B cell (primary cell): ENCODE measurements around the gene DNAH3. TPM values are rescaled to one million over a fixed set of nuclear protein-coding genes. Genes with fewer than 3 reads are reported as not detected.

Source experiments
- ATAC-seq: fragments of 200-7000 bp; cut with Tn5 transposase; one replicate; pipeline ENCODE4 v1.10.0; 2021; ENCODE audit warnings: low read depth, mild to moderate bottlenecking, moderate number of reproducible peaks, moderate library complexity
- CTCF ChIA-PET: fragments of 350-600 bp; sonication (Branson Sonifier 250); formaldehyde crosslinking; loops from one replicate; lab custom pipeline; 2021; ENCODE audit warnings: antibody characterized with exemption, inconsistent platforms; lab: Charles Lee
- POLR2A ChIA-PET: fragments of 350-600 bp; sonication (Branson Sonifier 250); formaldehyde crosslinking; loops from one replicate; lab custom pipeline; 2021; ENCODE audit warnings: antibody characterized with exemption; lab: Charles Lee
- DNase-seq: peaks from one replicate; pipeline ENCODE4 v3.0.0; 2013
- H2AFZ ChIP-seq: 2 replicates; pipeline ENCODE4 v1.6.1; 2012; ENCODE audit warnings: mild to moderate bottlenecking, low read depth, low read length; ENCODE audit not compliant: insufficient read depth, poor library complexity, severe bottlenecking
- H3K27ac ChIP-seq, 2 donors: 1 replicate in 1 of 2; 2 replicates in 1 of 2; pipeline ENCODE4 v1.5.1; 2012 to 2013; ENCODE audit warnings: low read length in 2 of 2, mild to moderate bottlenecking in 2 of 2, moderate library complexity in 1 of 2
- H3K27me3 ChIP-seq, 4 experiments: fragments of 200-600 bp in 1 of 4; sonication (generic) in 1 of 4; replicated peaks in 1 of 4; 1 replicate in 2 of 4; 2 replicates in 2 of 4; pipeline versions ENCODE4 v1.6.1 to v1.7.0; 2013 to 2016; ENCODE audit warnings: low read length in 3 of 4, mild to moderate bottlenecking in 2 of 4, mixed read lengths in 1 of 4, moderate library complexity in 1 of 4; ENCODE audit not compliant: insufficient read depth in 4 of 4, control insufficient read depth in 3 of 4; ENCODE audit errors: control extremely low read depth in 1 of 4
- H3K36me3 ChIP-seq, 2 experiments: replicated peaks in 1 of 2; 1 replicate in 1 of 2; 2 replicates in 1 of 2; pipeline versions ENCODE4 v1.6.1 to v1.7.1; 2013; ENCODE audit warnings: low read length in 1 of 2; ENCODE audit not compliant: insufficient read depth in 2 of 2, control insufficient read depth in 1 of 2; ENCODE audit errors: control extremely low read depth in 1 of 2, extremely low read depth in 1 of 2
- H3K4me1 ChIP-seq, 2 donors: fragments of 200-600 bp in 1 of 2; sonication (generic) in 1 of 2; 1 replicate in 1 of 2; 2 replicates in 1 of 2; pipeline versions ENCODE4 v1.5.1 to v1.6.1; 2013 to 2017; ENCODE audit warnings: low read length in 2 of 2; ENCODE audit not compliant: control insufficient read depth in 2 of 2, insufficient read depth in 2 of 2
- H3K4me2 ChIP-seq: replicated peaks from 2 replicates; pipeline ENCODE3; 2012; ENCODE audit warnings: mild to moderate bottlenecking, low read depth, low read length; ENCODE audit not compliant: poor library complexity, severe bottlenecking
- H3K4me3 ChIP-seq, 5 experiments: fragments of 200-600 bp in 1 of 5; sonication (generic) in 1 of 5; 1 replicate in 3 of 5; 2 replicates in 2 of 5; pipeline versions ENCODE4 v1.5.1 to v1.7.0; 2011 to 2016; ENCODE audit warnings: low read length in 4 of 5, mild to moderate bottlenecking in 4 of 5, low read depth in 2 of 5, control low read depth in 1 of 5, moderate library complexity in 1 of 5; ENCODE audit not compliant: insufficient read depth in 1 of 5; ENCODE audit errors: control extremely low read depth in 1 of 5, extremely low read depth in 1 of 5
- H3K79me2 ChIP-seq: fragments of 200-600 bp; sonication (generic); one replicate; pipeline ENCODE4 v1.6.0; 2016; ENCODE audit warnings: low read length; ENCODE audit not compliant: control insufficient read depth, insufficient read depth
- H3K9ac ChIP-seq: fragments of 200-600 bp; sonication (generic); 2 replicates; pipeline ENCODE4 v1.6.1; 2017; ENCODE audit warnings: mild to moderate bottlenecking, low read length, moderate library complexity
- H3K9me3 ChIP-seq, 3 donors: one replicate each; pipeline versions ENCODE4 v1.6.1 to v1.7.1; 2013; ENCODE audit warnings: low read length in 2 of 3; ENCODE audit not compliant: control insufficient read depth in 2 of 3, insufficient read depth in 1 of 3; ENCODE audit errors: control extremely low read depth in 1 of 3
- H4K20me1 ChIP-seq: 2 replicates; pipeline ENCODE4 v1.6.0; 2012; ENCODE audit warnings: mild to moderate bottlenecking, low read length; ENCODE audit not compliant: insufficient read depth, control insufficient read depth, poor library complexity, severe bottlenecking
- H3K27ac Mint-ChIP-seq: one replicate; pipeline ENCODE4 v1.8.0; 2021; ENCODE audit warnings: mixed read lengths
- H3K27me3 Mint-ChIP-seq: one replicate; pipeline ENCODE4 v1.8.0; 2021; ENCODE audit warnings: mixed read lengths
- H3K4me1 Mint-ChIP-seq: one replicate; pipeline ENCODE4 v1.8.0; 2021; ENCODE audit warnings: mixed read lengths
- H3K4me3 Mint-ChIP-seq: one replicate; pipeline ENCODE4 v1.8.0; 2021; ENCODE audit warnings: mixed read lengths
- H3K9me3 Mint-ChIP-seq: one replicate; pipeline ENCODE4 v1.8.0; 2022; ENCODE audit warnings: mixed read lengths; ENCODE audit not compliant: insufficient read depth
- CTCF ChIP-seq: fragments of 200-600 bp; IDR thresholded peaks from one replicate; pipeline ENCODE4 v1.8.0; 2022; ENCODE audit warnings: antibody characterized with exemption, mild to moderate bottlenecking
- EZH2 ChIP-seq: IDR thresholded peaks from 2 replicates; pipeline ENCODE4 v1.6.1; 2012; ENCODE audit warnings: borderline replicate concordance, low read depth, mild to moderate bottlenecking, moderate library complexity, low read length; ENCODE audit not compliant: insufficient read depth, poor library complexity, severe bottlenecking
- WGBS: methylation state at CpG from one replicate; pipeline ENCODE4 v1.1.5; 2013; ENCODE audit warnings: missing lambda C conversion rate; ENCODE audit not compliant: insufficient coverage; 5-methylcytosine and 5-hydroxymethylcytosine counted together
- intact Hi-C: fragments of 100-400 bp; cut with micrococcal nuclease; formaldehyde crosslinking; loops from one replicate; pipeline ENCODE4 v1.10.0; 2022
- polyA plus RNA-seq: library from polyadenylated mRNA; depleted of rRNA; stranded (reverse); fragments of >200 nt; gene quantifications from 2 replicates; pipeline ENCODE4 v1.2.3, GENCODE V29; 2012
- total RNA-seq, 2 donors: library from RNA; stranded (reverse); fragments of 120-200 nt in 1 of 2; gene quantifications; 1 replicate in 1 of 2; 2 replicates in 1 of 2; pipeline versions ENCODE4 v1.2.3 to v1.2.4, GENCODE V29; 2013 to 2022

The DNAH3 gene
- total and polyA plus RNA-seq, 2 donors (not counting 1 experiment from before 2014, with no cell fraction given), result not detected

- Histone ChIP-seq H3K4me1 (peaks cover 23 to 28% of the 10 kb centered on the region in 2 donors), H3K36me3 (peaks cover 0 to 2% of the 10 kb centered on the region in 2 experiments), H3K9me3 (no peaks in the 10 kb centered on the region), H3K27me3 (no peaks in the 10 kb centered on the region), H3K27ac (no peak overlapping the region), H3K4me2 (no peak overlapping the region), H3K4me3 (no peak overlapping the region), H3K9ac (no peak overlapping the region), H2AFZ (no peak overlapping the region), H4K20me1 (no peaks in the 10 kb centered on the region), H3K79me2 (peaks cover 48% of the 10 kb centered on the region)
- TF ChIP-seq EZH2, result no peak
- no peak for TF ChIP-seq CTCF
- DNase-seq, result no peak
- H3K9me3 Mint-ChIP-seq, result no peaks in the 10 kb centered on the region
- POLR2A ChIA-PET, result no interaction called here
- peak overlapping the region; percentile 18 for H3K4me3 Mint-ChIP-seq
- WGBS, result 90% methylated on average over 2 of the region's 3 CpGs
- peaks cover 46% of the 10 kb centered on the region for H3K4me1 Mint-ChIP-seq
- intact Hi-C loops, result no loop called here
- no peaks in the 10 kb centered on the region for H3K27me3 Mint-ChIP-seq
- CTCF ChIA-PET, result interaction anchor here (2.0 kb wide), 1 partner anchor 47 kb away, joined by 9 read pairs; no protein-coding TSS in a partner anchor
- ATAC-seq, result no peak
- H3K27ac Mint-ChIP-seq, result no peak overlapping the region
Measured at GRCh38 chr16:20897922-20898321, 252.7 kb downstream of the DNAH3 start.

GRCh38 chr16:20897253-20897897, 253.3 kb downstream of the DNAH3 start:
- Mint-ChIP-seq H3K9me3 (no peaks in the 10 kb centered on the region), H3K4me1 (peaks cover 41% of the 10 kb centered on the region), H3K4me3 (no peak overlapping the region), H3K27ac (no peak overlapping the region), H3K27me3 (no peaks in the 10 kb centered on the region)
- POLR2A ChIA-PET, result no interaction called here
- CTCF ChIA-PET, result interaction anchor here (2.0 kb wide), 1 partner anchor 47 kb away, joined by 9 read pairs; no protein-coding TSS in a partner anchor
- 100% methylated on average over 3 of the region's 4 CpGs for WGBS
- peaks cover 48% of the 10 kb centered on the region for H3K79me2 ChIP-seq
- no peak overlapping the region for H3K27ac ChIP-seq
- DNase-seq (no peak), ATAC-seq (no peak)
- H3K27me3 ChIP-seq, result no peaks in the 10 kb centered on the region
- H3K9me3 ChIP-seq, result no peaks in the 10 kb centered on the region
- peaks cover 0 to 2% of the 10 kb centered on the region in 2 experiments for H3K36me3 ChIP-seq
- H3K9ac ChIP-seq, result no peak overlapping the region
- H2AFZ ChIP-seq, result no peak overlapping the region
- no peaks in the 10 kb centered on the region for H4K20me1 ChIP-seq
- no peak overlapping the region for H3K4me3 ChIP-seq
- peaks cover 19 to 23% of the 10 kb centered on the region in 2 donors for H3K4me1 ChIP-seq
- intact Hi-C loops, result no loop called here
- H3K4me2 ChIP-seq, result no peak overlapping the region
- no peak for TF ChIP-seq EZH2
- TF ChIP-seq CTCF, result no peak
